Cortex of kidney (tissue), 1 donor: ENCODE results near the gene KCNMB2.

Experiments used
- DNase-seq: peaks from one replicate; lab custom pipeline; 2025; lab: John Stamatoyannopoulos, UW

The KCNMB2 gene

DNA sequence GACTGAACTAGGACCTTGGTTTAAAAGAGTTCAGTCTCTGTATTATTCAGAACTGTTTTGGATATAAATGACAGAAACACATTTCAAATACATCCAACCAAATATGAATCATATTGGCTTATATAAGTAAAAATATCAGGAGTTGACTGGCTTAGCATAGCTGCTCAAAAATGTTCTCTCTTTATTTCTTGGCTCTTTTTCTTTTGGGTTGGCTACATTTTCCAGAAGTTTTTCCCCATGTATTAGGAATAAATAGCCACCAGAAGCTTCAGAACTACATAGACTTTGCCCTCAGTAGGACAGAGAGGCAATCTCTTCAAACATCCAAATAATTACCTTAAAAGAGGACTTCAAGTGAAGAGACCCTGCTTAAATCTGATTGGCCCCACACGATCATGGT, 32.7 kb downstream of the KCNMB2 start:
- DNase-seq = no peak

DNA sequence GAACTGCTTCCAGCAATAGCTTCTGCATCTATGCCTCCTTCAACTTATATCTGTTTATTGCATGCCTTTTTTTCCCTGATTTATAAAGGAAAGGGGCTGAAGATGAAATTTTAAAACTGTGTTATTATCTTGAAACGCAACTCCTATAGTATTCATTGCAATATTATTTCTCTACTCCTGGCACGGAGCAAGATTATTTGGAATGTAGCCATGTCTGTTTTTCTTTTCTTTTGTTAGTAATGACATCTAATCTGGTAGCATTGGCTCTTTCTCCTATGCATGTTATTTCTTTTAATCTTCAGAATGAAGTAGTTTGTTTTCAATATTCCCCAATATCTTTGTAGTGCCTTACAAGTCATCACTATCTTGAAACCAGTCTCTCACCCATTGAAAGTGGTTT, 33.6 kb downstream of the KCNMB2 start:
- no peak for DNase-seq

DNA sequence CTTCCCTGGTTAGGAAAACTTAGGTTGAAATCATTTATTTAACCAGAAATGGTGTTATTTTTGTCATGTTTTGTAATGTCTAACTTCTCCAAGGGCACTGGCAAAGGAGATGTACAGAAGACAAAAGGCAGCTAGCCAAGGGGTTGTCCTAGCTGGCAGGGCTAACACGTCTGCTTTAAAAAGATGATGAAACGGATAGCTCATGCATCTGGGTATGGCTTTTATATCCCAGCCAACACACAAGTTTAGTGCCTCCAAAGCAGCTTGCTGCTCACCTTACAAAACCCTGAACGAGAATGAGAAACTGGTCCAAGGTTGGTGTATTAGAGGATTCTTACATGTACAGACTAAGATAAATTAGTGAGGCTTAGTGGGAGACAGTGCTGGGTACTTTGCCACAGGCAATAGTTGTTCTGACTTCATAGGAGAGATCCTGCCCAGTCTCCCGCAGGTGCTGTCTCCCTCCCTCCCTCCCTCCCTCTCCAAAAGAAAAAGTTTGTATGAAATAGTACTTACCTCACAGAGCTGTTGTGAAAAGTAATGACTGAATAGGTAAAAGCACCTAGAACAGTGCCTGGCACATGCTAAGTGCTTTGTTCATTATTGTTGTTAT, 47.8 kb downstream of the KCNMB2 start:
- no peak for DNase-seq

DNA sequence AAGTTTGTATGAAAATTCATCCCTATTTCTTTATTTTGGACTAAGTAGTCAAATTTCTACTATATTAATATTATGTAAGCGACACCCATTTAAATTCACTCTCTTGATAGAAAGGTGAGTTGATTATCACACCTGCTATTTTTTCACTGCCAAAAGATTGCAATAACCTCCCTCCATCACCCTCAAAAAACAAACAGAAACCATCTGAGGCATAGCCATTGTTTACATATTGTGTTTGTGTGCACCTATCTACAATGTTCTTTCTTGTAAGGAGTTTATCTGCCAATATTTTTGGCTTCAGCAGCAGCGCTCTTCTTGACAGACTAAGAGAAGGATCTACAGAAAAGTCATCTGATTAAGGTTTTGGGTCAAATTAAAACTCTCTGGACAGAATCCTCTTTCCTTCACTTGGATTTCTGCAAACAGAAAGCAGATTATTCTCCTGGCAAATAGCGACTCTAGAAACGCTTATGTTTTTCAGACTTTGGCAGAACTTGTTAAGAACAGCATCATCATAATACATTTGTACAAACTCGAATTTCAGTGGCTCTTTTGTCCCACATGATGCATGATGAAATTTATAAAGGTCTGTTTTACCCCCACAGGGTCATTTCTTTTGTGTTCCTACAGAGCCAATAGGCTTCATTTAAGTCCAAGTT, 48.6 kb downstream of the KCNMB2 start:
- DNase-seq = no peak

DNA sequence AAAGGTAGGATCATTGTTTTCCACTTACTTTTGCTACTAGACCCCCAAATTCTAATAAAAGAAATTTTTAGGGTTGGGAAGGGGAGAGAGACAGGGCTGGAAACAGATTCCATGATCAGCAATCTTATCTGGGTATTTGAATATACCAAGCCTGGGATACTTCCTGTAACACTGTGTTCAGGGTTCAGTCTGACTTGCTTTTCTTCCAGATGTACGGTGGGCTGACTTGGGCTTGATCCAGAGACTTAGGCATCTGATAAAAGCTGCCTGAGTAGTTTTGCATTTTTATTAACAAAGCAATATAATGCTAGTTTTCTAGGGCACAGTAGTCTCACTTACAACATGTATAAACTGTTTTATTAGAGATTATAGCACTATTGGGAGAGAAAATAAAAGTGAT, 49.2 kb downstream of the KCNMB2 start:
- DNase-seq = no peak

DNA sequence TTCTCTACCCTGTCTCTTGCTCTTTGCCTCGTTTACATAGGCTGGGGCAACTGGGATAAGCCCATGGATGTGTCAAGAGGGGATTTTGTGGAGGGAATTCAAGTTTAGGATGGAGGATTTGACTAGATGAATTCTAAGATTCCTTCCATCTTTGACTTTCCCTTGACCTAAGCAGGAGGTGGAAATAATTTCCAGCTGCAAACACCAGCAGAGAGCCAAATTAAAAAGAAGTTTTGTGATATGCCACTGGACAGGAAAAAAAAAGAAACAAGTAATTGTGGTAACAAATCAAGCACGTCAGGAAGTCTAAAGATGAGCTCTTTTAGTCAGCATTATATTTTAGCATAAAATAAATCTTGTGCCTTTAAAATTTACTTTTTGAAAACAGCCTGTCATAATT, 49.8 kb downstream of the KCNMB2 start:
- no peak for DNase-seq

DNA sequence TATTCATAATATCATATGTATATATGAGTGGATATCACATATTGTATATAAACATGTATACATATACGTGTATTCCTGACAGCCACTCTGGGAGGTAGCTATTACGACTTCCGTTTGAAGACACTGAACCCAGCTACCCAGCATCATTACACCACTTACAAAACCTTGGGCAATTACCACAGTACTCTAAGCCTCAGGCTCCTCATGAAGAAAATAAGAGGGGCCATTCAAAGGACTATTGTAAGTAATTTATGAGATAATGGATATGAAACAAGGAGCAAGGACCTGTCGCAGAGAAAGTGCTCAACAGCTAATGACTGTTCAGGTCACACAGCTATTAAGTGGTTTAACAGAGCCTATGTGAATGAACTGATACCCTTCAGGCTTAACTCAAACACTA, 52.4 kb downstream of the KCNMB2 start:
- no peak for DNase-seq

DNA sequence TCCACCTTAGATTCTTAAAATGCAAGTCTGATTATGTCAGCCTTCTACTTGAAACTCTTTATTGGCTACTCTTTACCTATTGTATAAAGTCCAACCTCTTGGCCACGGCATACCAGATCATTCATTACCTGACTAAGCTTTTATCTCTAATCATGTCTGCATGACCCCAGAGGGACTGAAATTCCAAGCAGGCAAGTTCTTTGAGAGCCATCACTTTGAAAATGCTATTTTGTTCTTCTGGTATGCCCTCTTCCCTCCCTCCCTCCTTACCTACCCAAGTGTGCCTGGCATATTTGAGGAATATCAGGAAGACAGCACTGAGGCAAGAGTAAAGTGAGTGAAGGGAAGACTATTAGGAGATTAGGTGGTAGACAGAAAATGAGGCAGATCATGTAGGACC, 57.5 kb downstream of the KCNMB2 start:
- no peak for DNase-seq

DNA sequence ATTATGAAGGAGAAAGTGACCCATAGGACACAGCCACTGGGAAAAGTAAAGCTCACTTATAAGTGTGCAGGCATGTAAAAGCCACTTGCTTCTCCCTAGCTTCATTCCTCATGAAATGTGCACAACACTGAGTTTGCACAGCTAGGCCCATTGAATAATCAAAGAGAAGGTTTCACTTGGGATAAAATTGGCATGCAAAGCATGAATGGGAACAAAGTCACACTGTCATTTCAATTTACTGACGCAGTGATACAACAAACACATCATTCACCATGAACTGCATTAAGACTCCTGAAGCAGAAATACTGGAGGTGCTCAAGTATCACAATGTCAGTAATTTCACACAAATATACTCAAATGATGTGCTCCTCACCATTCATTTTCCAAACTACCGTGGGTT, 61.1 kb downstream of the KCNMB2 start:
- no peak for DNase-seq

DNA sequence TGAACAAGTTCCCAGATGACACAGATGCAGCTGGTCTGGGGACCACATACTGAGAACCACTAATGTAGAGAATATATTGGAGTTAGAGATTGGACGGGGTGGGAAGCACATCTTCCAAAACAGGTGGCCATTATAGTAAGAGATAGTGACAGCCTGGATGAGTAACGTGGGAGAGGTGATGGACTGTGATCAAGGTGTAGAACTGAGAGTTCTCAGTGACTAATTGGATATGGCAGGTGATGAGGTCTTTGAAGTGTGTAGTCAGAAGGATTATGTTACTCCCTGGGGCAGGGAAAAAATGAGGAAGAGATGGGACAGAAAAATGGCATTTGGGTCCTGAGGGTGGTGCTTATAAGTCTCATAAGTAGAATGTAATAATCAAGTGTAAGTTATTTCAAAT, 66.6 kb downstream of the KCNMB2 start:
- no peak for DNase-seq

DNA sequence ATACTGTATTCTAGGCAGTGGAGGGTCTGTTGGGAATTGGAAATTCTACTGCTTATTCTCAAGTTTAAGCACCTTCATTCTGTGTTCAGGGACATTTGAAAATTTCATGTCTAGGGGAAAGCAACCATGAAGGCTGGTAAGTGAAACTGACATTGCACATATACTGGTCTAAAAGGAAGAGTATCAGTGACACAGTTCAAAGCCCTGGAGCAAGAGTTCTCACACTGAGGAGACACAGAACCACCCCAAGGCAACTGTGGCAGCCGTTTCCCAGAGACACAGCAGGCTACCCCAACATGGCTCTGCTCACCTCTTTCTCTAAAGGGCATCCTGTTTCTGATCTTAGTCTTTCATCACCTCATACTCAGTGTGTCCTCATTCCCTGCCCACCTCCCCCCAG, 67.5 kb downstream of the KCNMB2 start:
- DNase-seq = no peak

DNA sequence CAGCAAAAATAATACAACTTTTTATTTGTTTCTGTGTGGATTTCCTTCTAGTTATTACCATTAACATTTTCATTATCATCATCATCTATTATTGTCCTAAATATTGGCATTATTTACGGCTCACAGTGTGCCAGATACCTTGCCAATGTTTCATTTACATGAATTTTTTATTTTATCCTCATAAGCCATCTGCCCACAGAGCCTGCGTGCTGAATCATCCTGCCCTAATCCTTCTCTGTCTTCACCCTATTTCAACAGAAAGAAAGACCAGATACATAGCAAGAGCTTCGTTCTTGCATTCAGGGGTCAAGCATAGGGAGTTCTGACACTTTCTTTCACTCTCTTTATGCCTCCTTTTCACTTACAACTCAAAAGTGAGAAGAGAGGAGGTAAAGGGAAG, 82.0 kb downstream of the KCNMB2 start:
- no peak for DNase-seq

DNA sequence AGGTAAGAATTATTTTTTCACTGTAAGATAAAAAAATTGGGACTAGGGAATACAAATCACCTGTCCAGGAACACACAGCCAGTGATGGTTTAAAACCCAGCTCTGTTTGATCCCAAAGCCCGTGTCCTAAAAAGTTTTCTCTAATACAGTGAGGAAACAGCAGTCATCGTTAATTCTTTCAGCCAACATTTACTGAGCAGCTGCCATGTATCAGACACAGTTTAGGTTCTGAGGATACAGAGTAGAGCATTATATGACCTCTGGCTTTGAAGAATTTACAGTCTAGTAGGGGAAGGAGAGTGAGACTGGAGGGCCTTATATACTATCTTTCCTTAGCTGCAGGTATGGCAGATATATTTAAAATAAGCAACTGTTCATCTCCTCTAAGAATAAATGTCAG, 82.7 kb downstream of the KCNMB2 start:
- DNase-seq = no peak

DNA sequence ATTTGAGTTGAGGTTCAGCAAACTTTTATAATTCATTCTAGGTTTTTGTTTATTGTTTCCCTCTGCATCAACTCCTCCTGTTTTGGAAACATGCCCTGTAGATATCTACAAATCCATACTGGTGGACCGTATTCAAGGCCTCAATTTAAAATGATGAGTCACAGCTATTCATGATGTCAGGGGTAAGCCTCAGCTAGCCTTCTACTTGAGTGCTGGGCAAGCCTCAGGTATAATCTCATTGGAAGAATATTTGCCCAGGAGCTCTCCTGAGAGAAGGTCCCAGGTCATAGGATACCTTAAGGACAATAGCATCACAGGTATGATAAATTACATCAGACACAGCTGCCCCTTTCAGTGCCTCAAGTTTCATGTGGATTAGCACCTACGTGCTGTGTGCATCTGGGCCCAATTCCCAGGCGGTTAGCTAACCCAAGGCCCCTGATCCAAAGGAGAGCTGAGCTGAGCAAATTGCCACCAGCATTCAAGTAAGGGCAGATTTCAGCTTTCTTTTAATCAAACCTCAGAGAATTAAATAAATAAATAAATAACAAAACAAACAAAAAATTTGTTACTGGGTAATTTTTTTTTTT, 87.5 kb downstream of the KCNMB2 start:
- no peak for DNase-seq

DNA sequence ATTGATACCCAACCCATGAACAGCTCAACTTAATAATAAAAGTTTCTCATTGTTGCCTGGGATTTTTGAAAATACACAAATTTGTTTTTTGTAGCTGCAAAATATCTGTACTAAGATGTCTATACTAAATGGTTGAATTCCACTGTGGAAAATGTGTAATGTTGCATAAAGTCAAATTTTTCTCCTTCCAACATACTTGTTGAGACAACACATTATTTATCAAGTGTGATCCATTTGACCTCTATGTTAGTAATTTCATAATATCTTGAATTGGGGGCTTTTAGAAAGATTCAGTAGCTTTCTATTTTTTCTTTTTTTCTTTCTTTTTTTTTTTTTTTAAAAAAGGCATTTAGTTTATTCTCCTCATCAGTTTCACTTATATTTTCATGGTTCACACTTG, 88.0 kb downstream of the KCNMB2 start:
- no peak for DNase-seq

DNA sequence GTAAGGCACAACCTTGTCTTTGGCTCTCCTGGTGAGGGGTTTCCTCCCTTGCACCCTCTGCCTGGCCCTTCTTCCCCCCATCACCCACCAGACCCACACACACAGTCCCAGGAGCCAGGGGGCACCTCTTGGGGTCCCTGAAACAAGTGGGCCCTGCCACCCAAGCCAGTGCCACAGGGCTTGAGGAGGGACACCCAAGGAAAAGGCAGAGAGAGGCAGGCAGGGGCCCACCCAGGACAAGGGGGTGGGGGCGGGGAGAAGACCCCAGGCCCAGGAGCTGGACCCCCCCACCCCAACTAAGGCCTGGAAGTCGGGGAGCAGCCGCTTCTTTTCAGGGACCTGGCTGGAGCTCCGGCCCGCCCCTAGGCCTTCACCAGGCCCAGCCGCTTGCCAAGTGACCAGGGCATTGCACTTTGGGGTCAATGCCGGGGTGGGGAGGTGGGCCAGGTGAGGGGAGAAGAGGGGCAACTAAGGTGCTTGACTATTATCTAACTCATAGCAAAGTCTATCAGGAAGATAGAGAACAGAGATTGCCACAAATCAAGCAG, 88.9 kb downstream of the KCNMB2 start:
- DNase-seq = no peak

DNA sequence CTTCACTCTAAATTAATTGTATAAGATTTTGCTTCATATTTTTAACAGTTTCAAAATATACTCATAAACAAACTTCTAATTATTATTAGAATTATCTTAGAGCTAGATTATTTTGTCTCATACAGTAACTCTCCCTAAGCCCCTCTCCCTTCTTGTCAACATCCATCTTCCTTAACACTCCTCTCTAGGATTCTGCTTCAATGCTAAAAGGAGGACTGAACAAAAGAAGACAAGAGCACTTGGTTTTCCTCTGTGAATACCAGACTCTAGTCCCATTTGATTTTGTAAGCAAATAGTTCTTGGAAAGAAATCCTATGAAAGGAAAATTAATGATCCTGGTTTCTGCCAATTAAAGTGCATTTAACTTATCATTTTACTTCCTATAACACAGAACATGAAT, 91.8 kb downstream of the KCNMB2 start:
- no peak for DNase-seq

DNA sequence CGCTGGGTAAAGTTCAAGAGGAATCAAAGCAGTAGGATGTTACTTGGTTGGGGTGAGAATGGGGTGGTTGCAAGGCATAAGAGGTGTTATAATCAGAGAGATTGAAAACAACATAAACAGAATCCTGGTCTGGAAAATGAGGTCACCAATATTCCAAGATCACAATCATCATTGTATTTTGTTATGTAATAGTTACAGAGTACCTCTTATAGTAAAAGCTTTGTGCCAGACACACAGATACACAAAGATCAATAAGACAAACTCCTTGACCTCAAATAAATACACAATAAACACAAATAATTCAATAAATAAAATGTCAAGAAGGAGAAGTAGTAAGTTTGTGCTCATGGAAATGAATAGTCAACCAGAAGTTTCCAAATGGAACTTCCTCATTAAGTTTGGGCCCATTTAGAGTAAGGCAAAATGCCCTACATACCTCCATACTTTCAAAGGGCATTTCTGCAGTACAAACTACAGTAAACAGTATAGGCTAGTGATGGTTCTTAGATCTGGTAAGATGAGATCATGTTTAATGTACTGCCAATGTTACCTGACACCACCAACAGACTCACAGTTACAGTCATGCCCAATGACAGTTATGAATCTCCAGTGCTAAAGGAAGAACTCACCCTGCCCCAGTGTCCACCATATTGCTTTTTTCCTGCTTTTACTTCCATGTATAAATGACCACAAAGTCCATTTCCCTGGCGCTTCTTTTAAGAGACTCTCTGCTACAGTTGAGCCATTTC, 93.4 kb downstream of the KCNMB2 start:
- DNase-seq = no peak

DNA sequence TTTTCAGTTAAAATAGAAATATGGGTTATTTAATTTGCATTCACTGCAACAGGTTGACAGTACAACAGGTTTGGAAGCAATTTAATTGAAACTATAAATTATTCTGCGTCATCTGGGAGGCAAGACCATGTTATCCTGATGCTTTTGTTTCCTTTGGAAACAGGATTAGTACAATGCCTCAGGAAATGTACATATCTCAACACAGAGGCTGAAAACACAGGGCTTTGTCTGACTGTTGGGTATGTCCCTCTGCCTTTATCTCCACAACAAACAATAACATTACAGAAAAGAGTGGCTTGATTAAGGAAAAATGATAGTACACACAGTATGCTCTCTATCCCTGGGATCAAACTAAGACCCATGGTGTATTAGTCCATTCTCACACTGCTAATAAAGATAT, 95.7 kb downstream of the KCNMB2 start:
- DNase-seq = no peak

DNA sequence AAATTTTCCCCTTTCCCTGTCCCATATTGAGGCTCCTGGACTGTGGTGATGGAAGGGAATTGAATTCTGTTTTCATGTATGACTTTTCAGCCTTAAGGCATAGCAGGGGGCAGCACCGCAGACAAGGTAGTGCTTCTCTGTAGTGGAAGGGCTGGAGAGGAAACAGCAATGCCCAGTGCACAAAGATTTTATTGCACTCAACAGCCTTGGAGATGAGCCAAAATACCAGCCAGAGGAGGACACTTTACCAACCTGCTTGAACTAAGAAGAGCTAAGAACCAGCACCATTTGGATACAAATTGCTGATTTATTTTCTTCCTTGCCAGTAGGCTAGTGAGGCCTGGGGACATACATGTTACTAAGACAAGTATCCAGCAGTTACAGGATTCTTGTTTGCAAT, 98.7 kb downstream of the KCNMB2 start:
- DNase-seq = no peak

DNA sequence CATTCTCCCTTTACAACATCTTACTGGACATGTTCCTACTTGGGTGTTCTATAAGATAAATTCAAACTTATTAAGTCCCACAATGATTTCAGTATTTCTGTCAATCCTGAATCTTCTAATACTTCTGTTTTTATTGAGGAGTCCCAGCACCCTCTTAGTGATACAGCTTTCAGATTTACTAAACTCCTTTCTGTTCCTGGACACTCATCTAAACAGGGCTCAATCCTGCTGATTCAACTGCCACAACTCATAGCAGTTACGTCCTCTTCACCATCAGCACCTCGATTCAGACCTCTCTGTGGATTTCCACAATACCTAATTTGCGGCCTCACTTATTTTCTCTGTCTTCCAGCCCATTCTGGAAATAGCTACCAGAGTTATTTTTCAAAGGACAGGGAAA, 101.6 kb downstream of the KCNMB2 start:
- DNase-seq = no peak

DNA sequence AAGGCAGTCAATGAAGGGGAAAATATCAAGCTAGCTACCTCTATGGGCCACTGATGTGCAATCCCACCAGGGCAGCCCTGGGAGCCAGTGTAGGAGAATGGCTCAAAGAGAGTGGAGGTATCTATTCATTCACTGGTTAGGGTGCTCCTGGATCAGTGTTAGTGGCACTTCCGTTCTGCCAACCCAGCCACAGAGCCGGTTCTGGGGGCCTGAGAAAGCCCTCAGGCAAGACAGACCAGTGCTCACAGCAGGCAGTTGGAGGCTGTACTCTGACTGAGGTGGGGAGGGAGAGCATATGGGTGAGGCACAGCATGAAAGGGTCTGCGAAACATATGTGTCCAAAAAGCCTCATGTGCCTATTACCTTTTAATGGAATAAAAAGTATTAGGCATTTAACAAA, 109.3 kb downstream of the KCNMB2 start:
- DNase-seq = no peak
